Ascending aorta (tissue), 2 donors: Measurements from ENCODE around the gene MUSTN1. TPM values are rescaled to one million over a fixed set of nuclear protein-coding genes. Genes with fewer than 3 reads are reported as not detected.

Experiments
- DNase-seq, 2 donors: peaks; one replicate each; pipeline ENCODE4 v3.0.0-alpha.2; 2019; ENCODE audit warnings: low spot score in 2 of 2
- H3K27ac ChIP-seq, 2 donors: fragments of 200-600 bp; sonication (generic); one replicate each; pipeline ENCODE4 v1.5.1; 2016 to 2017; ENCODE audit warnings: mild to moderate bottlenecking in 1 of 2
- H3K27me3 ChIP-seq: fragments of 200-600 bp; sonication (generic); one replicate; pipeline ENCODE4 v1.5.1; 2017
- H3K36me3 ChIP-seq, 2 donors: fragments of 200-600 bp; sonication (generic); one replicate each; pipeline ENCODE4 v1.5.1; 2016
- H3K4me1 ChIP-seq, 2 donors: fragments of 200-600 bp; sonication (generic); one replicate each; pipeline ENCODE4 v1.5.1; 2016 to 2017; ENCODE audit warnings: mild to moderate bottlenecking in 1 of 2
- H3K4me3 ChIP-seq, 2 donors: fragments of 200-600 bp; sonication (generic); one replicate each; pipeline ENCODE4 v1.5.1; 2016 to 2017; ENCODE audit warnings: mild to moderate bottlenecking in 1 of 2
- H3K9me3 ChIP-seq, 2 donors: fragments of 200-600 bp; sonication (generic); one replicate each; pipeline ENCODE4 v1.5.1; 2016
- CTCF ChIP-seq, 3 experiments: fragments of 200-600 bp in 2 of 3; fragments of 450-650 bp in 1 of 3; sonication (generic) in 2 of 3; IDR thresholded peaks; one replicate each; pipeline ENCODE4 v1.5.1; 2016 to 2019; ENCODE audit warnings: antibody characterized with exemption in 3 of 3, mild to moderate bottlenecking in 1 of 3, moderate library complexity in 1 of 3
- intact Hi-C: fragments of 100-400 bp; cut with DNase I; formaldehyde crosslinking; loops from one replicate; pipeline ENCODE4 v1.15.1; 2023
- total RNA-seq: library from RNA; depleted of rRNA; stranded (reverse); fragments of >200 nt; gene quantifications from one replicate; pipeline ENCODE4 v1.1.0, GENCODE V29; 2016

Gene MUSTN1
- total RNA-seq, 1 donor from 2014 or later = 132 TPM

- no peak for TF ChIP-seq CTCF (IDR thresholded peaks at IDR 0.05)
- H3K4me1 ChIP-seq = no peaks in the 10 kb centered on the region
- intact Hi-C loops = no loop called here
Measured at GRCh38 chr3:52788890-52789745, 45.7 kb downstream of the MUSTN1 start.

GRCh38 chr3:52787672-52788625 lies 46.9 kb downstream of the MUSTN1 start:
- H3K4me3 ChIP-seq = no peak overlapping the region
- no peaks in the 10 kb centered on the region for H3K36me3 ChIP-seq
- H3K4me1 ChIP-seq = no peaks in the 10 kb centered on the region
- TF ChIP-seq CTCF (IDR thresholded peaks at IDR 0.05) = no peak
- H3K9me3 ChIP-seq = no peaks in the 10 kb centered on the region
- intact Hi-C loops = no loop called here
- DNase-seq = no peak
- no peak overlapping the region for H3K27ac ChIP-seq
- no peaks in the 10 kb centered on the region for H3K27me3 ChIP-seq

More at GRCh38 chr3:52788890-52789745, 45.7 kb downstream of the MUSTN1 start:
- DNase-seq = no peak
- Histone ChIP-seq H3K36me3 (no peaks in the 10 kb centered on the region), H3K27me3 (no peaks in the 10 kb centered on the region), H3K27ac (no peak overlapping the region), H3K9me3 (no peaks in the 10 kb centered on the region), H3K4me3 (no peak overlapping the region)

GRCh38 chr3:52787246-52787645 lies 47.6 kb downstream of the MUSTN1 start:
- no peak for TF ChIP-seq CTCF (IDR thresholded peaks at IDR 0.05)
- H3K9me3 ChIP-seq = no peaks in the 10 kb centered on the region
- no peak for DNase-seq

GRCh38 chr3:52786330-52787215 lies 48.2 kb downstream of the MUSTN1 start:
- Histone ChIP-seq H3K9me3 (no peaks in the 10 kb centered on the region), H3K36me3 (no peaks in the 10 kb centered on the region), H3K4me3 (no peak overlapping the region), H3K27me3 (no peaks in the 10 kb centered on the region), H3K4me1 (no peaks in the 10 kb centered on the region), H3K27ac (no peak overlapping the region)
- DNase-seq = no peak
- no peak for TF ChIP-seq CTCF (IDR thresholded peaks at IDR 0.05)
- intact Hi-C loops = no loop called here

More at GRCh38 chr3:52787246-52787645, 47.6 kb downstream of the MUSTN1 start:
- Histone ChIP-seq H3K27ac (no peak overlapping the region), H3K4me3 (no peak overlapping the region), H3K36me3 (no peaks in the 10 kb centered on the region), H3K4me1 (no peaks in the 10 kb centered on the region), H3K27me3 (no peaks in the 10 kb centered on the region)
- intact Hi-C loops = no loop called here
